H1 (cell line): ENCODE results near the gene CLEC16A.

ENCODE experiments used
- SUZ12 ChIP-seq: fragments of 200-600 bp; sonication (generic); IDR thresholded peaks from 2 replicates; pipeline ENCODE4 v1.6.1; 2012; ENCODE audit warnings: mild to moderate bottlenecking, inconsistent platforms, low read length, moderate library complexity, mixed read lengths
- TAF1 ChIP-seq: IDR thresholded peaks from 2 replicates; pipeline ENCODE4 v1.6.1; 2011; ENCODE audit warnings: mild to moderate bottlenecking, low read depth, low read length
- TF ChIP-seq, protein P1 (sequence below), 3 experiments: IDR thresholded peaks; 1 replicate in 2 of 3; 2 replicates in 1 of 3; pipeline versions ENCODE4 v1.5.1 to v1.6.1; 2011; ENCODE audit warnings: low read length in 3 of 3, mild to moderate bottlenecking in 3 of 3, inconsistent platforms in 2 of 3, low read depth in 1 of 3, moderate library complexity in 1 of 3; ENCODE audit not compliant: insufficient read depth in 1 of 3; ENCODE audit errors: control extremely low read depth in 1 of 3

DNA sequence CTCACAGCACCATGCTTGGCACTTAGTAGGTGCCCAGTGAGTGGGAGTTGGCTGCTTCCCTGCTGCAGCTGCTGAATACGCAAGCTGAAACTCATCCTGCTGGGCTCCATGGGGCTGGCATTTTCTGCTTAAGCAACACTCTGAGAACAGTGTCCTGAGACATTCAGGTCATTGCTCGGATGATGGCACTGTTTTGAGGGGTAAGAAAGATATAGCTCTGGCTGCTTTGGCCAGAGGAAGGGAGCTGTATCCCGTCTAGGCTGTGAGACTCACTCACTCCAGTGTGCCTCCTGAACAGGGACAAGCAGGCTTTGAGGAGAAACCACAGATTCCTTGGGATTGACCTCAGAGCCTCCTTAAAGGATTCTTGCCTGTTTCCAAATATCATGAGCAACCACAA lies 120.5 kb downstream of the CLEC16A start:
- TF ChIP-seq SUZ12 (no peak), TAF1 (no peak)
- TF ChIP-seq, protein P1, sequence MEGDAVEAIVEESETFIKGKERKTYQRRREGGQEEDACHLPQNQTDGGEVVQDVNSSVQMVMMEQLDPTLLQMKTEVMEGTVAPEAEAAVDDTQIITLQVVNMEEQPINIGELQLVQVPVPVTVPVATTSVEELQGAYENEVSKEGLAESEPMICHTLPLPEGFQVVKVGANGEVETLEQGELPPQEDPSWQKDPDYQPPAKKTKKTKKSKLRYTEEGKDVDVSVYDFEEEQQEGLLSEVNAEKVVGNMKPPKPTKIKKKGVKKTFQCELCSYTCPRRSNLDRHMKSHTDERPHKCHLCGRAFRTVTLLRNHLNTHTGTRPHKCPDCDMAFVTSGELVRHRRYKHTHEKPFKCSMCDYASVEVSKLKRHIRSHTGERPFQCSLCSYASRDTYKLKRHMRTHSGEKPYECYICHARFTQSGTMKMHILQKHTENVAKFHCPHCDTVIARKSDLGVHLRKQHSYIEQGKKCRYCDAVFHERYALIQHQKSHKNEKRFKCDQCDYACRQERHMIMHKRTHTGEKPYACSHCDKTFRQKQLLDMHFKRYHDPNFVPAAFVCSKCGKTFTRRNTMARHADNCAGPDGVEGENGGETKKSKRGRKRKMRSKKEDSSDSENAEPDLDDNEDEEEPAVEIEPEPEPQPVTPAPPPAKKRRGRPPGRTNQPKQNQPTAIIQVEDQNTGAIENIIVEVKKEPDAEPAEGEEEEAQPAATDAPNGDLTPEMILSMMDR (IDR thresholded peaks at IDR 0.05; ENCODE audit: control extremely low read depth in 1 of 3, insufficient read depth in 1 of 3, low read depth in 1 of 3, low read length in 3 of 3), result no peak
